Mammary epithelial cell (primary cell): Measurements from ENCODE around the gene XIAP.

Experiments
- EZH2 ChIP-seq: IDR thresholded peaks from 2 replicates; pipeline ENCODE4 v1.6.1; 2012; ENCODE audit warnings: low read length, inconsistent platforms, borderline replicate concordance
- TF ChIP-seq, protein P1 (sequence below), 2 donors: IDR thresholded peaks in 1 of 2; conservative IDR thresholded peaks in 1 of 2; 2 replicates each; pipeline ENCODE4 v1.5.1; 2011 to 2012; ENCODE audit warnings: inconsistent platforms in 2 of 2, low read length in 2 of 2, mild to moderate bottlenecking in 2 of 2, control low read depth in 1 of 2, low read depth in 1 of 2; ENCODE audit not compliant: insufficient read depth in 1 of 2; ENCODE audit errors: extremely low read depth in 1 of 2

- TF ChIP-seq, protein P1, sequence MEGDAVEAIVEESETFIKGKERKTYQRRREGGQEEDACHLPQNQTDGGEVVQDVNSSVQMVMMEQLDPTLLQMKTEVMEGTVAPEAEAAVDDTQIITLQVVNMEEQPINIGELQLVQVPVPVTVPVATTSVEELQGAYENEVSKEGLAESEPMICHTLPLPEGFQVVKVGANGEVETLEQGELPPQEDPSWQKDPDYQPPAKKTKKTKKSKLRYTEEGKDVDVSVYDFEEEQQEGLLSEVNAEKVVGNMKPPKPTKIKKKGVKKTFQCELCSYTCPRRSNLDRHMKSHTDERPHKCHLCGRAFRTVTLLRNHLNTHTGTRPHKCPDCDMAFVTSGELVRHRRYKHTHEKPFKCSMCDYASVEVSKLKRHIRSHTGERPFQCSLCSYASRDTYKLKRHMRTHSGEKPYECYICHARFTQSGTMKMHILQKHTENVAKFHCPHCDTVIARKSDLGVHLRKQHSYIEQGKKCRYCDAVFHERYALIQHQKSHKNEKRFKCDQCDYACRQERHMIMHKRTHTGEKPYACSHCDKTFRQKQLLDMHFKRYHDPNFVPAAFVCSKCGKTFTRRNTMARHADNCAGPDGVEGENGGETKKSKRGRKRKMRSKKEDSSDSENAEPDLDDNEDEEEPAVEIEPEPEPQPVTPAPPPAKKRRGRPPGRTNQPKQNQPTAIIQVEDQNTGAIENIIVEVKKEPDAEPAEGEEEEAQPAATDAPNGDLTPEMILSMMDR (conservative IDR thresholded peaks at IDR 0.05 in 1 of 2, IDR thresholded peaks at IDR 0.05 in 1 of 2; ENCODE audit: extremely low read depth in 1 of 2, insufficient read depth in 1 of 2, low read depth in 1 of 2, low read length in 2 of 2) = no peak
- no peak for TF ChIP-seq EZH2
These were observed 45.5 kb downstream of the XIAP start for GRCh38 chrX:123905332-123905731.
